Caco-2 (cell line): Measurements from ENCODE around the gene BRIP1. TPM values are rescaled to one million over a fixed set of nuclear protein-coding genes. Genes with fewer than 3 reads are reported as not detected.

Source experiments
- BruUV-seq: library from RNA; stranded (reverse); fragments of 400-500 nt; replicated peaks from 2 replicates; lab custom pipeline; 2021; lab: Mats Ljungman, UMichigan
- CTCF ChIA-PET: fragments of 300-600 bp; sonication (Branson Sonifier 250); formaldehyde crosslinking; loops from one replicate; lab custom pipeline; 2022; ENCODE audit warnings: antibody characterized with exemption; lab: Charles Lee
- POLR2A ChIA-PET: fragments of 300-600 bp; sonication (Branson Sonifier 250); formaldehyde crosslinking; loops from one replicate; lab custom pipeline; 2022; ENCODE audit warnings: antibody characterized with exemption; lab: Charles Lee
- DNase-seq, 2 experiments: peaks; one replicate each; pipeline versions ENCODE4 v3.0.0 to v3.0.0-alpha.2; 2020 to 2022
- H3K27me3 ChIP-seq: replicated peaks from 2 replicates; pipeline ENCODE4 v1.6.0; 2011; ENCODE audit warnings: low read length; ENCODE audit not compliant: control insufficient read depth, insufficient read depth
- H3K36me3 ChIP-seq: 2 replicates; pipeline ENCODE4 v1.5.1; 2011; ENCODE audit warnings: low read length; ENCODE audit not compliant: control insufficient read depth, insufficient read depth
- H3K4me1 ChIP-seq: fragments of 250-450 bp; sonication (Bioruptor Pico); 2 replicates; pipeline ENCODE4 v1.5.1; 2020; ENCODE audit warnings: mild to moderate bottlenecking
- H3K4me3 ChIP-seq: 2 replicates; pipeline ENCODE4 v1.5.1; 2011; ENCODE audit warnings: low read depth, mild to moderate bottlenecking, control low read depth, low read length
- H3K9me3 ChIP-seq: fragments of 250-450 bp; sonication (Bioruptor Pico); 2 replicates; pipeline ENCODE4 v1.5.1; 2020; ENCODE audit warnings: mild to moderate bottlenecking, moderate library complexity
- H3K27ac Mint-ChIP-seq: one replicate; pipeline ENCODE4 v1.8.0; 2022; ENCODE audit warnings: mixed read lengths; ENCODE audit not compliant: unreplicated experiment
- H3K27me3 Mint-ChIP-seq: one replicate; pipeline ENCODE4 v1.8.0; 2022; ENCODE audit warnings: mixed read lengths; ENCODE audit not compliant: insufficient read depth, unreplicated experiment
- H3K36me3 Mint-ChIP-seq: one replicate; pipeline ENCODE4 v1.8.0; 2022; ENCODE audit warnings: mild to moderate bottlenecking, mixed read lengths; ENCODE audit not compliant: insufficient read depth, unreplicated experiment
- H3K4me1 Mint-ChIP-seq: one replicate; pipeline ENCODE4 v1.8.0; 2022; ENCODE audit warnings: low read depth, mixed read lengths; ENCODE audit not compliant: unreplicated experiment
- H3K4me3 Mint-ChIP-seq: one replicate; pipeline ENCODE4 v1.8.0; 2022; ENCODE audit warnings: mild to moderate bottlenecking, moderate library complexity, mixed read lengths; ENCODE audit not compliant: unreplicated experiment
- H3K9me3 Mint-ChIP-seq: one replicate; pipeline ENCODE4 v1.8.0; 2022; ENCODE audit warnings: mixed read lengths; ENCODE audit not compliant: unreplicated experiment
- intact Hi-C: fragments of 100-400 bp; cut with micrococcal nuclease; formaldehyde crosslinking; loops from one replicate; pipeline ENCODE4 v1.10.0; 2022; ENCODE audit not compliant: unreplicated experiment
- total RNA-seq: library from RNA; stranded (reverse); gene quantifications from 2 replicates; pipeline ENCODE4 v1.2.3, GENCODE V29; 2022
- TF ChIP-seq, protein P1 (sequence below), 2 experiments: fragments of 200-600 bp in 1 of 2; IDR thresholded peaks; 1 replicate in 1 of 2; 2 replicates in 1 of 2; pipeline versions ENCODE4 v1.5.1 to v1.8.0; 2011 to 2022; ENCODE audit warnings: antibody characterized with exemption in 1 of 2, control low read depth in 1 of 2, inconsistent platforms in 1 of 2, low read depth in 1 of 2, low read length in 1 of 2, mild to moderate bottlenecking in 1 of 2, moderate library complexity in 1 of 2; ENCODE audit not compliant: insufficient read depth in 1 of 2, severe bottlenecking in 1 of 2, unreplicated experiment in 1 of 2

BRIP1 gene
- total RNA-seq, 1 experiment from 2014 or later = 18.3 TPM

DNA sequence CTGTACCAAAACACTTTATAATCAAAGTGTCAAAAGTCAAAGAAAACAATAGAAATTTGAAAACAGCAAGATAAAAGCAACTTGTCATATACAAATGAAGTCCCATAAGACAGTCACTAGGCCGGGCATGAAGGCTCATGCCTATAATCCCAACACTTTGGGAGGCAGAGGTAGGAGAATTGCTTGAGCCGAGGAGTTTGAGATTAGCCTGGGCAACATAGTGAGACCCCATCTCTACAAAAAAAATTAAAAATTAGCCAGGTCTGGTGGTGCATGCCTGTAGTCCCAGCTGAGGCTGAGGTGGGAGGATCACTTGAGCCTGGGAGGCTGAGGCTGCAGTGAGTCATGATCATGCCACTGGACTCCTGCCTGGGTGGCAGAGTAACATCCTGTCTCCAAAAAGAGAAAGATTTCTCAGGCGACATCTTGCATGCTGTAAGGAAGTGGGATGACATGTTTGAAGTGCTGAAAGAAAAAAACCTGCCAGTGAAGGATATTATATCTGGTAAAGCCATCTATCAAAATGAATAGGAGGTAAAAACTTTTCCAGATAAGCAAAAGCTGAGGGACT is 173.6 kb downstream of the BRIP1 start:
- H3K27ac Mint-ChIP-seq = no peak overlapping the region
- Histone ChIP-seq H3K4me1 (no peaks in the 10 kb centered on the region), H3K27me3 (no peaks in the 10 kb centered on the region), H3K9me3 (no peaks in the 10 kb centered on the region), H3K36me3 (no peaks in the 10 kb centered on the region), H3K4me3 (no peak overlapping the region)
- no TSS peak for BruUV-seq
- ChIA-PET CTCF (no interaction called here), POLR2A (no interaction called here)
- H3K4me3 Mint-ChIP-seq = no peak overlapping the region
- H3K9me3 Mint-ChIP-seq = no peaks in the 10 kb centered on the region
- peaks cover 27% of the 10 kb centered on the region for H3K36me3 Mint-ChIP-seq
- intact Hi-C loops = no loop called here
- no peaks in the 10 kb centered on the region for H3K4me1 Mint-ChIP-seq
- no peaks in the 10 kb centered on the region for H3K27me3 Mint-ChIP-seq
- DNase-seq = no peak
- TF ChIP-seq, protein P1, sequence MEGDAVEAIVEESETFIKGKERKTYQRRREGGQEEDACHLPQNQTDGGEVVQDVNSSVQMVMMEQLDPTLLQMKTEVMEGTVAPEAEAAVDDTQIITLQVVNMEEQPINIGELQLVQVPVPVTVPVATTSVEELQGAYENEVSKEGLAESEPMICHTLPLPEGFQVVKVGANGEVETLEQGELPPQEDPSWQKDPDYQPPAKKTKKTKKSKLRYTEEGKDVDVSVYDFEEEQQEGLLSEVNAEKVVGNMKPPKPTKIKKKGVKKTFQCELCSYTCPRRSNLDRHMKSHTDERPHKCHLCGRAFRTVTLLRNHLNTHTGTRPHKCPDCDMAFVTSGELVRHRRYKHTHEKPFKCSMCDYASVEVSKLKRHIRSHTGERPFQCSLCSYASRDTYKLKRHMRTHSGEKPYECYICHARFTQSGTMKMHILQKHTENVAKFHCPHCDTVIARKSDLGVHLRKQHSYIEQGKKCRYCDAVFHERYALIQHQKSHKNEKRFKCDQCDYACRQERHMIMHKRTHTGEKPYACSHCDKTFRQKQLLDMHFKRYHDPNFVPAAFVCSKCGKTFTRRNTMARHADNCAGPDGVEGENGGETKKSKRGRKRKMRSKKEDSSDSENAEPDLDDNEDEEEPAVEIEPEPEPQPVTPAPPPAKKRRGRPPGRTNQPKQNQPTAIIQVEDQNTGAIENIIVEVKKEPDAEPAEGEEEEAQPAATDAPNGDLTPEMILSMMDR (IDR thresholded peaks at IDR 0.05; ENCODE audit: insufficient read depth in 1 of 2, low read depth in 1 of 2, low read length in 1 of 2, severe bottlenecking in 1 of 2, unreplicated experiment in 1 of 2) = no peak

DNA sequence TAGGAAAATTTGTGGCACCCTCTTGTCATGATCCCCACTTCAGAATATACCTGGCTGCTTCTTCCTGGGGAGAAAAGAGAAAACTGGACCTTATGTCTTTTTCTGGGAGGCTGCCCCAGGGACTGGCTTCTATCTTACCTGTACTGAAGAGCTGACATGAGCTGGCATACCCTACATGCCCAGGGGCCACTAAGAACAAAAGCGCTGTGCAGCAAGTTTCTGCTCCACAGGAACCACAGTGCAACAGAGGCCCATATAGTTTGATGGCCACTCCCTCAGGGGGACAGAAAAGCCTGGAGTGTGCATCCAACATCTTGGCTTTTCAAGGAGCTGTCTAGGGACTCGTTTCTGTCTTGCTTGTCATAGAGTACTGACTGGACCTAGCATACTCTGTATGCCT is 175.6 kb downstream of the BRIP1 start:
- POLR2A ChIA-PET = no interaction called here
- Histone ChIP-seq H3K36me3 (no peaks in the 10 kb centered on the region), H3K27me3 (no peaks in the 10 kb centered on the region), H3K4me1 (no peaks in the 10 kb centered on the region), H3K9me3 (no peaks in the 10 kb centered on the region), H3K4me3 (no peak overlapping the region)
- H3K27me3 Mint-ChIP-seq = no peaks in the 10 kb centered on the region
- H3K36me3 Mint-ChIP-seq = peaks cover 27% of the 10 kb centered on the region
- intact Hi-C loops = no loop called here
- TF ChIP-seq, protein P1 (IDR thresholded peaks at IDR 0.05; ENCODE audit: insufficient read depth in 1 of 2, low read depth in 1 of 2, low read length in 1 of 2, severe bottlenecking in 1 of 2, unreplicated experiment in 1 of 2) = no peak
- DNase-seq = no peak
- CTCF ChIA-PET = interaction anchor here (0.6 kb wide), 1 partner anchor 51 kb away, joined by 3 read pairs; no protein-coding TSS in a partner anchor
- H3K4me3 Mint-ChIP-seq = no peak overlapping the region
- no peaks in the 10 kb centered on the region for H3K4me1 Mint-ChIP-seq
- no TSS peak for BruUV-seq
- no peak overlapping the region for H3K27ac Mint-ChIP-seq
- no peaks in the 10 kb centered on the region for H3K9me3 Mint-ChIP-seq

- Histone ChIP-seq H3K4me3 (no peak overlapping the region), H3K36me3 (no peaks in the 10 kb centered on the region), H3K27me3 (no peaks in the 10 kb centered on the region), H3K4me1 (no peaks in the 10 kb centered on the region), H3K9me3 (no peaks in the 10 kb centered on the region)
- H3K36me3 Mint-ChIP-seq = peaks cover 21% of the 10 kb centered on the region
- H3K27me3 Mint-ChIP-seq = no peaks in the 10 kb centered on the region
- no peak overlapping the region for H3K27ac Mint-ChIP-seq
- H3K9me3 Mint-ChIP-seq = no peaks in the 10 kb centered on the region
- no peak for DNase-seq
- POLR2A ChIA-PET = no interaction called here
- TF ChIP-seq, protein P1 (IDR thresholded peaks at IDR 0.05; ENCODE audit: insufficient read depth in 1 of 2, low read depth in 1 of 2, low read length in 1 of 2, severe bottlenecking in 1 of 2, unreplicated experiment in 1 of 2) = no peak
- H3K4me3 Mint-ChIP-seq = no peak overlapping the region
- H3K4me1 Mint-ChIP-seq = no peaks in the 10 kb centered on the region
- CTCF ChIA-PET = no interaction called here
- no TSS peak for BruUV-seq
- intact Hi-C loops = no loop called here
Observed at GRCh38 chr17:61686113-61686512, 177.2 kb downstream of the BRIP1 start.
